ENCODE data around the gene SPI1. TPM values are rescaled to one million over a fixed set of nuclear protein-coding genes. Genes with fewer than 3 reads are reported as not detected.

SPI1 gene

GRCh38 chr11:47305734-47306483 is 72.4 kb downstream of the SPI1 start:
- no peak overlapping the region for H3K9ac ChIP-seq (ENCODE audit: low read depth, low read length, poor library complexity)
- peak overlapping the region; percentile 86 for H4K8ac ChIP-seq (ENCODE audit: low read depth, low read length)
- H2BK12ac ChIP-seq (ENCODE audit: low read length) = peak overlapping the region; percentile 49
- no peak overlapping the region for H3K14ac ChIP-seq (ENCODE audit: low read length)
- peaks cover 0 to 19% of the 10 kb centered on the region in 2 donors for H3K9me3 ChIP-seq (replicated peaks in 1 of 2; ENCODE audit: control insufficient read depth in 2 of 2, insufficient read depth in 1 of 2, low read depth in 1 of 2, low read length in 2 of 2)
- H3K18ac ChIP-seq (ENCODE audit: low read length) = peak overlapping the region; percentile 53
- no peak overlapping the region for H4K91ac ChIP-seq (ENCODE audit: low read depth, low read length, poor library complexity)
- peak overlapping the region in 1 of 2 donors; percentile 38 for H3K4me3 ChIP-seq (ENCODE audit: low read length in 2 of 2)
- H3K23ac ChIP-seq (ENCODE audit: low read depth, low read length, poor library complexity) = no peak overlapping the region
- no peak overlapping the region for H2BK5ac ChIP-seq (ENCODE audit: low read length)
- no peak overlapping the region for H2BK15ac ChIP-seq (ENCODE audit: low read length)
- no peak overlapping the region for H3K4ac ChIP-seq (ENCODE audit: low read length)
- peaks cover 10 to 92% of the 10 kb centered on the region in 2 donors for H3K36me3 ChIP-seq (replicated peaks in 1 of 2; ENCODE audit: control insufficient read depth in 2 of 2, insufficient read depth in 2 of 2, low read length in 2 of 2)
- peaks cover 7% of the 10 kb centered on the region in 2 donors for H3K4me1 ChIP-seq (ENCODE audit: control insufficient read depth in 2 of 2, insufficient read depth in 1 of 2, low read depth in 1 of 2, low read length in 2 of 2)
- H3K27ac ChIP-seq (replicated peaks; ENCODE audit: low read length) = no peak overlapping the region
- no peak overlapping the region for H2AK5ac ChIP-seq (ENCODE audit: low read depth, low read length)
- H3K27me3 ChIP-seq (ENCODE audit: control insufficient read depth in 3 of 3, insufficient read depth in 3 of 3, low read depth in 1 of 3, low read length in 3 of 3) = no peaks in the 10 kb centered on the region
- H3K4me2 ChIP-seq (ENCODE audit: insufficient read depth, low read length, poor library complexity, severe bottlenecking) = no peak overlapping the region
- H2AFZ ChIP-seq (ENCODE audit: low read length) = no peak overlapping the region
- WGBS, 2 donors (ENCODE audit: extremely low coverage in 2 of 2, insufficient read length in 2 of 2, insufficient replicate concordance in 1 of 2) = no CpG with 5 or more reads among the region's 3 CpGs
- H3K79me1 ChIP-seq (ENCODE audit: low read depth, low read length) = no peaks in the 10 kb centered on the region
- no peak overlapping the region for H2BK120ac ChIP-seq (ENCODE audit: low read depth, low read length)
- DNase-seq (ENCODE audit: low spot score) = no peak

Small RNA genes lying within 50 kb of the gene (small RNA-seq; reads per million reads assigned to genes)
- not detected for gene MIR4487 (ENCODE audit: insufficient read depth)
